PFSK-1 (cell line): Measurements from ENCODE around the gene BTK.
A peak's percentile ranks its signal among the peaks of the same experiment; 100 is the strongest.

Experiments
- FOXP2 ChIP-seq: optimal IDR thresholded peaks from 2 replicates; pipeline ENCODE3; 2011; ENCODE audit warnings: borderline replicate concordance, control low read depth, inconsistent platforms; ENCODE audit not compliant: insufficient read depth; ENCODE audit errors: extremely low read length, extremely low read depth
- POLR2AphosphoS5 ChIP-seq: IDR thresholded peaks from 2 replicates; pipeline ENCODE4 v1.6.1; 2012; ENCODE audit warnings: low read depth, mild to moderate bottlenecking, control low read depth, low read length, moderate library complexity
- REST ChIP-seq, 2 experiments: IDR thresholded peaks; 2 replicates each; pipeline versions ENCODE4 v1.6.1 to v1.8.0; 2011 to 2012; ENCODE audit warnings: low read depth in 2 of 2, low read length in 2 of 2, control low read depth in 1 of 2, inconsistent platforms in 1 of 2, mild to moderate bottlenecking in 1 of 2, moderate library complexity in 1 of 2; ENCODE audit not compliant: insufficient read depth in 1 of 2
- SIN3A ChIP-seq: IDR thresholded peaks from 2 replicates; pipeline ENCODE4 v1.6.1; 2012; ENCODE audit warnings: mild to moderate bottlenecking, low read length, moderate library complexity, borderline replicate concordance; ENCODE audit not compliant: insufficient read depth
- TAF1 ChIP-seq: IDR thresholded peaks from 2 replicates; pipeline ENCODE4 v1.6.1; 2012; ENCODE audit warnings: low read length, control low read depth, borderline replicate concordance; ENCODE audit not compliant: insufficient read depth

The BTK gene

GRCh38 chrX:101411984-101412383, 26.0 kb upstream of the BTK start:
- no peak for TF ChIP-seq SIN3A
- no peak for TF ChIP-seq REST (IDR thresholded peaks at IDR 0.05; ENCODE audit: insufficient read depth in 1 of 2, low read depth in 2 of 2, low read length in 2 of 2)
- no peak for TF ChIP-seq POLR2AphosphoS5
- TF ChIP-seq TAF1, result no peak
- TF ChIP-seq FOXP2, result no peak

- TF ChIP-seq TAF1, result no peak
- no peak for TF ChIP-seq REST (IDR thresholded peaks at IDR 0.05; ENCODE audit: insufficient read depth in 1 of 2, low read depth in 2 of 2, low read length in 2 of 2)
- TF ChIP-seq POLR2AphosphoS5, result no peak
- no peak for TF ChIP-seq FOXP2
- TF ChIP-seq SIN3A, result no peak
Measured at GRCh38 chrX:101410461-101410860, 24.5 kb upstream of the BTK start.

GRCh38 chrX:101409043-101409442, 23.1 kb upstream of the BTK start:
- TF ChIP-seq REST (IDR thresholded peaks at IDR 0.05; ENCODE audit: insufficient read depth in 1 of 2, low read depth in 2 of 2, low read length in 2 of 2) (no peak), SIN3A (no peak), POLR2AphosphoS5 (no peak), FOXP2 (no peak), TAF1 (no peak)

- TF ChIP-seq SIN3A, result no peak
- TF ChIP-seq FOXP2, result no peak
- TF ChIP-seq TAF1, result no peak
- TF ChIP-seq POLR2AphosphoS5, result no peak
- TF ChIP-seq REST (IDR thresholded peaks at IDR 0.05; ENCODE audit: insufficient read depth in 1 of 2, low read depth in 2 of 2, low read length in 2 of 2), result no peak
Measured at GRCh38 chrX:101408532-101408841, 22.5 kb upstream of the BTK start.

GRCh38 chrX:101407748-101408531, 21.9 kb upstream of the BTK start, which contains the start of the genes GLA and HNRNPH2:
Gene GLA (minus strand): TSS chrX:101407925. CDS start chrX:101407903, 22 bp downstream.
Gene HNRNPH2 (plus strand): TSS chrX:101408222. CDS start chrX:101411989, 3,767 bp downstream.
- TF ChIP-seq SIN3A (peak; percentile 85; the same call in 1 of the 2 replicates), REST (IDR thresholded peaks at IDR 0.05; ENCODE audit: insufficient read depth in 1 of 2, low read depth in 2 of 2, low read length in 2 of 2) (no peak; a peak in 1 of 4 replicates), FOXP2 (no peak), POLR2AphosphoS5 (peak; percentile 82), TAF1 (peak; percentile 74; the same call in 1 of the 2 replicates)
